Gastrocnemius medialis (tissue), 4 donors: ENCODE results near the gene SSNA1. TPM values are rescaled to one million over a fixed set of nuclear protein-coding genes. Genes with fewer than 3 reads are reported as not detected.

Experiments
- ATAC-seq, 2 donors: fragments of 150-250 bp; one replicate each; pipeline ENCODE4 v1.9.1; 2016
- DNase-seq, 2 donors: peaks; one replicate each; pipeline ENCODE4 v3.0.0-alpha.2; 2019
- H3K27ac ChIP-seq, 4 donors: fragments of 200-600 bp; sonication (generic); 1 replicate in 1 of 4; 2 replicates in 3 of 4; pipeline ENCODE4 v1.5.1; 2016 to 2018; ENCODE audit warnings: mild to moderate bottlenecking in 2 of 4, moderate library complexity in 1 of 4
- H3K27me3 ChIP-seq, 3 donors: fragments of 200-600 bp; sonication (generic) in 2 of 3; 1 replicate in 1 of 3; 2 replicates in 2 of 3; pipeline versions ENCODE4 v1.5.1 to v1.6.0; 2016 to 2019; ENCODE audit warnings: mild to moderate bottlenecking in 1 of 3, moderate library complexity in 1 of 3
- H3K36me3 ChIP-seq, 2 donors: fragments of 200-600 bp; sonication (generic) in 1 of 2; one replicate each; pipeline ENCODE4 v1.5.1; 2017 to 2018
- H3K4me1 ChIP-seq, 2 donors: fragments of 200-600 bp; sonication (generic) in 1 of 2; one replicate each; pipeline ENCODE4 v1.5.1; 2016 to 2017; ENCODE audit warnings: mild to moderate bottlenecking in 2 of 2
- H3K4me3 ChIP-seq, 4 donors: fragments of 200-600 bp; sonication (generic) in 3 of 4; 1 replicate in 1 of 4; 2 replicates in 3 of 4; pipeline ENCODE4 v1.5.1; 2016 to 2019; ENCODE audit warnings: mild to moderate bottlenecking in 2 of 4
- H3K9me3 ChIP-seq, 3 donors: fragments of 200-600 bp; sonication (generic) in 2 of 3; 1 replicate in 1 of 3; 2 replicates in 2 of 3; pipeline ENCODE4 v1.5.1; 2016 to 2019
- POLR2A ChIP-seq, 2 donors: fragments of 450-650 bp; IDR thresholded peaks; one replicate each; pipeline ENCODE4 v1.6.1; 2017; ENCODE audit warnings: antibody characterized with exemption in 2 of 2, mild to moderate bottlenecking in 2 of 2, moderate library complexity in 2 of 2
- in situ Hi-C, 4 donors: fragments of 200-750 bp; cut with MboI; loops; one replicate each; pipeline versions ENCODE4 v1.15.0 to v1.8.0; 2017; ENCODE audit warnings: low sequenced_read_pairs in 4 of 4
- intact Hi-C: fragments of 100-400 bp; cut with DNase I; formaldehyde crosslinking; loops from one replicate; pipeline ENCODE4 v1.15.1; 2023; ENCODE audit warnings: low total_unique reads
- total RNA-seq, 4 donors: library from RNA; depleted of rRNA; stranded (reverse); fragments of >200 nt; gene quantifications; one replicate each; pipeline versions ENCODE4 v1.1.0 to v1.2.3, GENCODE V29; 2016
- TF ChIP-seq, protein P1 (sequence below), 5 experiments: fragments of 450-650 bp in 3 of 5; fragments of 200-600 bp in 2 of 5; sonication (generic) in 2 of 5; IDR thresholded peaks in 4 of 5; conservative IDR thresholded peaks in 1 of 5; 1 replicate in 4 of 5; 2 replicates in 1 of 5; pipeline ENCODE4 v1.5.1; 2016 to 2019; ENCODE audit warnings: antibody characterized with exemption in 5 of 5, mild to moderate bottlenecking in 3 of 5, moderate library complexity in 3 of 5

SSNA1 gene
- total RNA-seq, 4 donors from 2014 or later = 73.3 to 164 (median 94.4) TPM

DNA sequence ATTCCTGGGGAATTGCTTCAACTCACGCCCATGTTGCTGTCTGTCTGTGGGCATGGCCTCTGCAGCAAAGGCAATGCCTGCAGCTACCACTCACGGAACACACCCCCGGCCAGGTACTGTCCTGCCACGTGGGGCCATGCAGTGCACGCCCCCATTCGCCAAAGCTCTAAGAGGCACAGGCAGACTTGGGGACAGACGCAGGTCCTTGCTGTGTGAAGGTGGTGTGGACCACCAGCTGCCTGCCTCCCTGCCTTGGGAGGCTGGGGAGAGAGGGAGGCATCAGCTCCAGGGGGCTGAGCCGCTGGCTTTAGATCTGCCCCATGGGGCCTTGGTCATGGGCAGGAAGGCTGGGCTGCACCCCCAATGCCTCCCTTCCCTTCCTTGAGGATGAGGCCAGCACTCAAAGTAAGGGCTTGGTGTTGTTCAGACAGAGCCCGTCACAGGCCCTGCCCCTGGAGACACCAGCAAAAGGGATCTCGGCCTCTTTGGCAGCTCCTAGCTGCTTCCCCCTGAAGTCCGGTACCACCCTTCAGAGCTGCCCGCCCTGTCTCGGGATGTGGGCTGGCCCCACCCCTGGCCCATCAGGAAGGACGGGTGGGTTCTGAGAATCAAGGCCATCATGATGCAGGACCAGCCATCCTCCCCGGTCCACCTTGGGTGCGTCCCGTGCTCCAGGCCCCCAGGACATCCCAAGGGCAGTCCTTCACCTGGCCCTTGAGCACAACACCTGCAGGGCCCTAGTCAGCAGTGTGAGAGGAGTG lies 47.2 kb upstream of the SSNA1 start:
- no peak overlapping the region for H3K4me3 ChIP-seq
- H3K36me3 ChIP-seq = no peaks in the 10 kb centered on the region
- H3K27me3 ChIP-seq = peaks cover 59 to 82% (median 78%) of the 10 kb centered on the region in 3 donors
- no peaks in the 10 kb centered on the region for H3K9me3 ChIP-seq
- no peaks in the 10 kb centered on the region for H3K4me1 ChIP-seq
- no peak for ATAC-seq
- no peak for DNase-seq
- H3K27ac ChIP-seq = no peak overlapping the region
- intact Hi-C loops (no loop called here), in situ Hi-C loops (no loop called here)
- TF ChIP-seq, protein P1, sequence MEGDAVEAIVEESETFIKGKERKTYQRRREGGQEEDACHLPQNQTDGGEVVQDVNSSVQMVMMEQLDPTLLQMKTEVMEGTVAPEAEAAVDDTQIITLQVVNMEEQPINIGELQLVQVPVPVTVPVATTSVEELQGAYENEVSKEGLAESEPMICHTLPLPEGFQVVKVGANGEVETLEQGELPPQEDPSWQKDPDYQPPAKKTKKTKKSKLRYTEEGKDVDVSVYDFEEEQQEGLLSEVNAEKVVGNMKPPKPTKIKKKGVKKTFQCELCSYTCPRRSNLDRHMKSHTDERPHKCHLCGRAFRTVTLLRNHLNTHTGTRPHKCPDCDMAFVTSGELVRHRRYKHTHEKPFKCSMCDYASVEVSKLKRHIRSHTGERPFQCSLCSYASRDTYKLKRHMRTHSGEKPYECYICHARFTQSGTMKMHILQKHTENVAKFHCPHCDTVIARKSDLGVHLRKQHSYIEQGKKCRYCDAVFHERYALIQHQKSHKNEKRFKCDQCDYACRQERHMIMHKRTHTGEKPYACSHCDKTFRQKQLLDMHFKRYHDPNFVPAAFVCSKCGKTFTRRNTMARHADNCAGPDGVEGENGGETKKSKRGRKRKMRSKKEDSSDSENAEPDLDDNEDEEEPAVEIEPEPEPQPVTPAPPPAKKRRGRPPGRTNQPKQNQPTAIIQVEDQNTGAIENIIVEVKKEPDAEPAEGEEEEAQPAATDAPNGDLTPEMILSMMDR (IDR thresholded peaks at IDR 0.05 in 4 of 5, conservative IDR thresholded peaks at IDR 0.05 in 1 of 5) = no peak
- no peak for TF ChIP-seq POLR2A (IDR thresholded peaks at IDR 0.05)

DNA sequence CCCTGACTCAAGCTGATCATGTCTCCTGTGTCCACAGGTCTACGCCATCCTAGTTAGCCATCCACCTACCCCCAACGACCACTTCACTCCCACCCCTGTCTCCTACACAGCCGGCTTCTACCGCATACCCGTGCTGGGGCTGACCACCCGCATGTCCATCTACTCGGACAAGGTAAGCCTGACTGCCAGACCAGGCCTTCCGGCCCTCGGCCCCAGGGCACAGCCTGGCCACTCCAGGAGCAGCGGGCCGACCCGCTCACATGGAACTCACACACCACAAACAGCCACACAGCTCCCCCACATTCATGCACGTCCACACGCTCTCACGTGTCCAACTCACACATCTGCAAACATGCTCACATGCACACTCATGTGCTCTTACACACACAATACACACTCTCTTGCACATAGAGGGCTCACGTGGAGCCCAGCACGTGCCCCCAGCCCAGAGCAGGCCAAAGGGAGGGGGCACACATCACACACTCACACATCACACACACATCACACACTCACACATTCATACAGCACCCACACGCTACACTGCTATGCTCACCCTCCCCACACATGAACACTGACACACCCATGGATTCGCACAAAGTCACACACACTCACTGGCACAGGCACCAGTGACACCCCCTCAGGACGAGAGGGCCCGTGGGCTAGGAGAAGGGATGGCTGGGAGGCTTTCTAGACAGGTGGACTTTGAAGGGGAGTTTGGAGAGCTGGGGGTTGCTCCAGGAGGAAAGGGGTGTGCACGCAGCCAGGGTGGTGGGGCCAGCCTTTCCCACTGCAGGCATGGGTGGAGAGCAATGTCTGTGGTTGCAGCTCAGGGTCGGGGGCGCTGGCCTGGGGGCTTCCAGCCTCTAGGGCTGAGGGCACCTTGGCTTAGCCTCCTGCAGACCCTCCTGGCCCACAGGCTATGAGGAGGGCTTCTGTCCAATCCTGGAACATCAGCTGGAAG lies 46.2 kb upstream of the SSNA1 start:
- Histone ChIP-seq H3K4me1 (no peaks in the 10 kb centered on the region), H3K27me3 (peaks cover 52 to 79% (median 70%) of the 10 kb centered on the region in 3 donors), H3K9me3 (no peaks in the 10 kb centered on the region), H3K36me3 (no peaks in the 10 kb centered on the region), H3K27ac (no peak overlapping the region), H3K4me3 (no peak overlapping the region)
- no peak for DNase-seq
- in situ Hi-C loops (no loop called here), intact Hi-C loops (no loop called here)
- TF ChIP-seq, protein P1 (IDR thresholded peaks at IDR 0.05 in 4 of 5, conservative IDR thresholded peaks at IDR 0.05 in 1 of 5) = no peak
- no peak for TF ChIP-seq POLR2A (IDR thresholded peaks at IDR 0.05)
- ATAC-seq = no peak

DNA sequence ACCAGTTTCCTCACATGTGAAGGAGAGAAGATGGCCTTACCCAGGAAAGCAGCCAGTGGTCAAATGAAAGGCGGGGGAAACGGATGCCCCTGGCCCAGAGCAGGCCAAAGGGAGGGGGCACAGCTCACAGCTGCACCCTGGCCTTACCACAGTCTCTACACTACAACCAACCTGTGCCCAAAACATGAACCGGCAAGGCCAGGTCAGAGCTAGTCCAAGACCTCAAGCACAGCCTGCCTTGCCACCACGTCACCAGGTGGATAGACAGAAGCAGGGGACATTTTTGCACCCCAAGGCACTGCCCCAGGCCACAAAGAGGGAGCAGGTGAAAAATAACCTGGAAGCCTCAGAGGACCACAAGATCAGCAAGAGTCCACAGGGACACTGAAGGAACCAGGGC lies 45.0 kb upstream of the SSNA1 start:
- no peak for ATAC-seq
- Histone ChIP-seq H3K4me3 (no peak overlapping the region), H3K27me3 (peaks cover 44 to 79% (median 68%) of the 10 kb centered on the region in 3 donors), H3K27ac (no peak overlapping the region), H3K4me1 (no peaks in the 10 kb centered on the region), H3K36me3 (no peaks in the 10 kb centered on the region), H3K9me3 (no peaks in the 10 kb centered on the region)
- intact Hi-C loops = no loop called here
- no peak for DNase-seq
- no peak for TF ChIP-seq POLR2A (IDR thresholded peaks at IDR 0.05)
- TF ChIP-seq, protein P1 (IDR thresholded peaks at IDR 0.05 in 4 of 5, conservative IDR thresholded peaks at IDR 0.05 in 1 of 5) = no peak
- in situ Hi-C loops = no loop called here

DNA sequence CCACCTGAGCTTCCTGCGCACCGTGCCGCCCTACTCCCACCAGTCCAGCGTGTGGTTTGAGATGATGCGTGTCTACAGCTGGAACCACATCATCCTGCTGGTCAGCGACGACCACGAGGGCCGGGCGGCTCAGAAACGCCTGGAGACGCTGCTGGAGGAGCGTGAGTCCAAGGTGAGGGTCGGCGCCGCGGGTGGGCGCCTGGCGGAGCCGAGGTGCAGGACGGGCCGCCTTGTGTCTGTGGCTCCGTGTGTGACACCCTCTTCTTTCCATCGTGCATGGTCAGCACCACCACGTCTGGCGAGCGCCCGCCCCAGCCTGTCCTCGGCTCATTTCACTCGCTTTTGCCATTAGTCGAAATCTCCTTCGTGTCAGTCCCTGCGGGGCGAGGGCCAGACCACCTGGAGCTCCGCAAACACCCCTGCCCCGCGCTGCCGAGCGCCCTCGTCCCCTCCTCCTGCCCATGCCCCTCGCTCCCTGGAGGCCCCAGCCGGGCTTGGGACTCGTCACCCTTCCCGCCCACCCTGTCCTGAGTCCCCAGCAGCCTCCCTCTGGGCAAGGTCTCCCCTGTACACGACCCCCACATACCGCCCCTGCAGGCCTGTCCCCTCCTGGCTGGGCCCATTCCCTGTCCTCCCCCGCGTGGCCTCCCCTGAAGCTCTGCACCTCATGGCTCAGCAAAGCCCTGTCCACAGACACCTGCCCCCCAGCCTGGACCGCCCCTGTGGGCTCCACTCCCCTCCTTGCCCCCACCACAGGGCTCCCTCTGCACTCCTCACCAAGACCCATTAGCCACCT lies 42.5 kb upstream of the SSNA1 start:
- in situ Hi-C loops (no loop called here), intact Hi-C loops (no loop called here)
- Histone ChIP-seq H3K4me1 (no peaks in the 10 kb centered on the region), H3K4me3 (no peak overlapping the region), H3K27me3 (peaks cover 33 to 75% (median 54%) of the 10 kb centered on the region in 3 donors), H3K36me3 (no peaks in the 10 kb centered on the region), H3K27ac (no peak overlapping the region), H3K9me3 (no peaks in the 10 kb centered on the region)
- TF ChIP-seq, protein P1 (IDR thresholded peaks at IDR 0.05 in 4 of 5, conservative IDR thresholded peaks at IDR 0.05 in 1 of 5) = no peak
- no peak for TF ChIP-seq POLR2A (IDR thresholded peaks at IDR 0.05)
- no peak for DNase-seq
- ATAC-seq = no peak
